HEK293 (cell line): ENCODE data around the gene GUCA2B.

Source experiments
- CTCF ChIA-PET: fragments of 350-600 bp; formaldehyde crosslinking; extraction: SDS; loops from one replicate; lab custom pipeline; 2021; ENCODE audit warnings: antibody characterized with exemption; lab: Yijun Ruan, JAX
- POLR2A ChIA-PET: fragments of 300-600 bp; formaldehyde crosslinking; extraction: SDS; loops from one replicate; lab custom pipeline; 2020; ENCODE audit warnings: antibody characterized with exemption, inconsistent platforms; lab: Yijun Ruan, JAX
- H3K27ac ChIP-seq: fragments of 200-500 bp; sonication (Bioruptor generic); 2 replicates; pipeline ENCODE4 v1.5.1; 2014; ENCODE audit warnings: low read depth, low read length, control low read depth, inconsistent platforms; ENCODE audit errors: extremely low read depth
- H3K36me3 ChIP-seq, 2 experiments: fragments of 200-500 bp in 1 of 2; sonication (Bioruptor generic) in 1 of 2; 1 replicate in 1 of 2; 2 replicates in 1 of 2; pipeline ENCODE4 v1.5.1; 2014 to 2017; ENCODE audit warnings: inconsistent platforms in 2 of 2, low read length in 2 of 2; ENCODE audit not compliant: control insufficient read depth in 2 of 2, insufficient read depth in 1 of 2
- H3K4me1 ChIP-seq: fragments of 200-500 bp; sonication (Bioruptor generic); 2 replicates; pipeline ENCODE4 v1.5.1; 2014; ENCODE audit warnings: mild to moderate bottlenecking, low read length, inconsistent platforms; ENCODE audit not compliant: control insufficient read depth, insufficient read depth
- H3K4me3 ChIP-seq: 2 replicates; pipeline ENCODE4 v1.5.1; 2011; ENCODE audit warnings: low read depth, mild to moderate bottlenecking, control low read depth, low read length, moderate library complexity
- H3K9me3 ChIP-seq: fragments of 200-500 bp; sonication (Bioruptor generic); 2 replicates; pipeline ENCODE4 v1.5.1; 2014; ENCODE audit warnings: low read depth, low read length, inconsistent platforms; ENCODE audit not compliant: control insufficient read depth, insufficient read depth
- CTCF ChIP-seq: fragments of 450-650 bp; formaldehyde crosslinking; IDR thresholded peaks from 2 replicates; pipeline ENCODE4 v1.5.1; 2016; ENCODE audit warnings: missing biosample characterization, missing genetic modification characterization
- ELK4 ChIP-seq: IDR thresholded peaks from 2 replicates; pipeline ENCODE4 v1.6.1; 2011; ENCODE audit warnings: mild to moderate bottlenecking, low read depth, low read length, borderline replicate concordance
- SALL2 ChIP-seq: fragments of 450-650 bp; formaldehyde crosslinking; IDR thresholded peaks from 2 replicates; pipeline ENCODE4 v1.5.0; 2017; ENCODE audit warnings: missing biosample characterization, mild to moderate bottlenecking, missing genetic modification characterization, borderline replicate concordance
- WT1 ChIP-seq: fragments of 450-650 bp; formaldehyde crosslinking; IDR thresholded peaks from 2 replicates; pipeline ENCODE4 v1.5.1; 2016; ENCODE audit warnings: missing biosample characterization, missing genetic modification characterization
- ZFP69B ChIP-seq: fragments of 450-650 bp; formaldehyde crosslinking; IDR thresholded peaks from 2 replicates; pipeline ENCODE4 v1.5.1; 2016; ENCODE audit warnings: missing biosample characterization, missing genetic modification characterization
- ZNF114 ChIP-seq: fragments of 450-650 bp; formaldehyde crosslinking; IDR thresholded peaks from 2 replicates; pipeline ENCODE4 v1.5.0; 2017; ENCODE audit warnings: missing biosample characterization, missing genetic modification characterization
- ZNF140 ChIP-seq: fragments of 450-650 bp; formaldehyde crosslinking; IDR thresholded peaks from 2 replicates; pipeline ENCODE4 v1.5.1; 2016; ENCODE audit warnings: missing biosample characterization, missing genetic modification characterization
- ZNF155 ChIP-seq: fragments of 450-650 bp; formaldehyde crosslinking; IDR thresholded peaks from 2 replicates; pipeline ENCODE4 v1.5.1; 2016; ENCODE audit warnings: missing biosample characterization, missing genetic modification characterization
- ZNF175 ChIP-seq: fragments of 450-650 bp; formaldehyde crosslinking; IDR thresholded peaks from 2 replicates; pipeline ENCODE4 v1.5.1; 2016; ENCODE audit warnings: missing biosample characterization, missing genetic modification characterization
- ZNF23 ChIP-seq: fragments of 450-650 bp; formaldehyde crosslinking; IDR thresholded peaks from 2 replicates; pipeline ENCODE4 v1.5.1; 2016; ENCODE audit warnings: missing biosample characterization, missing genetic modification characterization, borderline replicate concordance
- ZNF248 ChIP-seq: fragments of 450-650 bp; formaldehyde crosslinking; IDR thresholded peaks from 2 replicates; pipeline ENCODE4 v1.5.1; 2017; ENCODE audit warnings: missing biosample characterization, missing genetic modification characterization
- ZNF311 ChIP-seq: fragments of 450-650 bp; formaldehyde crosslinking; IDR thresholded peaks from 2 replicates; pipeline ENCODE4 v1.5.1; 2017; ENCODE audit warnings: missing biosample characterization, missing genetic modification characterization, borderline replicate concordance
- ZNF398 ChIP-seq: fragments of 450-650 bp; formaldehyde crosslinking; IDR thresholded peaks from 2 replicates; pipeline ENCODE4 v1.5.1; 2017; ENCODE audit warnings: missing biosample characterization, missing genetic modification characterization
- ZNF514 ChIP-seq: fragments of 450-650 bp; formaldehyde crosslinking; IDR thresholded peaks from 2 replicates; pipeline ENCODE4 v1.5.1; 2016; ENCODE audit warnings: missing biosample characterization, missing genetic modification characterization
- ZNF610 ChIP-seq: fragments of 450-650 bp; formaldehyde crosslinking; IDR thresholded peaks from 2 replicates; pipeline ENCODE4 v1.5.1; 2016; ENCODE audit warnings: missing biosample characterization, missing genetic modification characterization, borderline replicate concordance
- ZNF791 ChIP-seq: fragments of 450-650 bp; formaldehyde crosslinking; IDR thresholded peaks from 2 replicates; pipeline ENCODE4 v1.5.1; 2016; ENCODE audit warnings: missing biosample characterization, missing genetic modification characterization
- ZNF792 ChIP-seq: fragments of 450-650 bp; formaldehyde crosslinking; IDR thresholded peaks from 2 replicates; pipeline ENCODE4 v1.5.1; 2016; ENCODE audit warnings: missing biosample characterization, missing genetic modification characterization
- TF ChIP-seq, protein P1 (sequence below): fragments of 450-650 bp; formaldehyde crosslinking; IDR thresholded peaks from 2 replicates; pipeline ENCODE4 v1.5.1; 2017; ENCODE audit warnings: missing biosample characterization, missing genetic modification characterization
- TF ChIP-seq, protein P2 (sequence below): fragments of 450-650 bp; formaldehyde crosslinking; IDR thresholded peaks from 2 replicates; pipeline ENCODE4 v1.5.1; 2016; ENCODE audit warnings: missing biosample characterization, missing genetic modification characterization
- TF ChIP-seq, protein P3 (sequence below): fragments of 450-650 bp; formaldehyde crosslinking; IDR thresholded peaks from 2 replicates; pipeline ENCODE4 v1.5.1; 2016; ENCODE audit warnings: missing biosample characterization, missing genetic modification characterization, borderline replicate concordance

The GUCA2B gene

DNA sequence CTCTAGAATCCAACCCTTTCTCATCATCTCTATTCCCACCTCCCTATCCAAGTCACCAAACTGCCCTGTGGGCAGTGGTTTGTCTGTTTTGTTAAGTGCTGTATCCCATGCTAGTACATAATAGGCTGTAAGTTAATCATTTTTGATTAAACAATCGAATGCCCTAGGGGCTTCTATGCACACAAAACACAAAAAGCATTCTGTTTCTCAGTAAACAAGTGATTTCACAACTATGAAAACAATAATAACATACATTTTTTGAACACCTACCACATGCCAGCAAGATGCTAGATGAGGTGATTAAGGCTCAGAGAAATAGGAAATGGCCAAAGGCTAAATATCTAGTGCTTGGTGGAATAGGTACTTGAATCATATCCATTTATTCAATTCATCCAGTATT is 5.0 kb upstream of the GUCA2B start (continued):
- TF ChIP-seq ZNF114 (no peak), ZNF514 (tag by site-specific recombination) (no peak), ZNF792 (no peak)

GRCh38 chr1:42150651-42151050 is 2.6 kb upstream of the GUCA2B start:
- Histone ChIP-seq H3K4me3 (no peak overlapping the region), H3K36me3 (no peaks in the 10 kb centered on the region), H3K9me3 (no peaks in the 10 kb centered on the region), H3K4me1 (no peaks in the 10 kb centered on the region), H3K27ac (no peak overlapping the region)
- CTCF ChIA-PET, result interaction anchor here (0.6 to 2.4 kb wide), 4 partner anchors 23 to 741 kb away, joined by 3 to 19 read pairs (median 4); no protein-coding TSS in a partner anchor
- TF ChIP-seq ZNF175 (no peak), ZNF398 (no peak), ZNF791 (tag by site-specific recombination) (no peak)
- POLR2A ChIA-PET, result no interaction called here

- CTCF ChIA-PET, result interaction anchor here (0.6 to 1.3 kb wide), 3 partner anchors 15 to 106 kb away, joined by 3 to 5 read pairs (median 3); no protein-coding TSS in a partner anchor
- no peak overlapping the region for H3K4me3 ChIP-seq
- no peak overlapping the region for H3K27ac ChIP-seq
- TF ChIP-seq, protein P1, sequence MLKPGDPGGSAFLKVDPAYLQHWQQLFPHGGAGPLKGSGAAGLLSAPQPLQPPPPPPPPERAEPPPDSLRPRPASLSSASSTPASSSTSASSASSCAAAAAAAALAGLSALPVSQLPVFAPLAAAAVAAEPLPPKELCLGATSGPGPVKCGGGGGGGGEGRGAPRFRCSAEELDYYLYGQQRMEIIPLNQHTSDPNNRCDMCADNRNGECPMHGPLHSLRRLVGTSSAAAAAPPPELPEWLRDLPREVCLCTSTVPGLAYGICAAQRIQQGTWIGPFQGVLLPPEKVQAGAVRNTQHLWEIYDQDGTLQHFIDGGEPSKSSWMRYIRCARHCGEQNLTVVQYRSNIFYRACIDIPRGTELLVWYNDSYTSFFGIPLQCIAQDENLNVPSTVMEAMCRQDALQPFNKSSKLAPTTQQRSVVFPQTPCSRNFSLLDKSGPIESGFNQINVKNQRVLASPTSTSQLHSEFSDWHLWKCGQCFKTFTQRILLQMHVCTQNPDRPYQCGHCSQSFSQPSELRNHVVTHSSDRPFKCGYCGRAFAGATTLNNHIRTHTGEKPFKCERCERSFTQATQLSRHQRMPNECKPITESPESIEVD, result no peak
- TF ChIP-seq ZNF155 (tag by site-specific recombination) (no peak), WT1 (tag by site-specific recombination) (no peak)
- TF ChIP-seq, all 188 proteins: peak for 0
- H3K4me1 ChIP-seq, result no peaks in the 10 kb centered on the region
- no peaks in the 10 kb centered on the region for H3K9me3 ChIP-seq
- H3K36me3 ChIP-seq, result no peaks in the 10 kb centered on the region
- POLR2A ChIA-PET, result no interaction called here
Observed at GRCh38 chr1:42152119-42152518, 1.1 kb upstream of the GUCA2B start.

DNA sequence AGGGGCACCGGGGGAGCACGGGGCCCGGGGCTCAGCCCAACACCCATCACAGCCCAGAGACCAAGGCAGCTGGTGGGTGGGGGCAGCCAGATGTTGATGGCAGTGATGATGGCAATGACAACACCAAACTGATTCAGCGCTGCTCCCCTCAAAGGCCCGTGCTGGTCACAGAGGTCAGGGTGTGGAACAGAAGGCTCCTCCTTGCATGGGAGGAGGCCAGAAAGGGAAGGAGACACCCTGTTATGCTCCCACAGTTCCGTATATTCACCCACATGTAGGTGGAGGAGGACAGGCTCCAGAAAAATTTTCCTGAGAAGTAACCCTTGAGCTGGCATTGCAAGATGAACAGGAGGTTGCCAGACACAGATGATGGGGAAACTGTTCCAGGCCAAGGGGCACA is 414 bp downstream of the GUCA2B start:
- ChIA-PET CTCF (interaction anchor here (0.9 kb wide), 1 partner anchor 20 kb away, joined by 5 read pairs; no protein-coding TSS in a partner anchor), POLR2A (interaction anchor here (1.0 kb wide), 1 partner anchor 12 kb away, joined by 3 read pairs; no protein-coding TSS in a partner anchor)
- H3K4me1 ChIP-seq, result no peaks in the 10 kb centered on the region
- no peak overlapping the region for H3K27ac ChIP-seq
- H3K9me3 ChIP-seq, result no peaks in the 10 kb centered on the region
- H3K4me3 ChIP-seq, result no peak overlapping the region
- H3K36me3 ChIP-seq, result no peaks in the 10 kb centered on the region
- TF ChIP-seq ZFP69B (tag by site-specific recombination) (no peak), ZNF311 (tag by site-specific recombination) (no peak), ZNF248 (no peak), ZNF23 (tag by site-specific recombination) (no peak), ZNF610 (no peak), ELK4 (no peak), ZNF140 (tag by site-specific recombination) (no peak), SALL2 (tag by site-specific recombination) (no peak), CTCF (tag by site-specific recombination) (no peak)
- TF ChIP-seq, protein P2, sequence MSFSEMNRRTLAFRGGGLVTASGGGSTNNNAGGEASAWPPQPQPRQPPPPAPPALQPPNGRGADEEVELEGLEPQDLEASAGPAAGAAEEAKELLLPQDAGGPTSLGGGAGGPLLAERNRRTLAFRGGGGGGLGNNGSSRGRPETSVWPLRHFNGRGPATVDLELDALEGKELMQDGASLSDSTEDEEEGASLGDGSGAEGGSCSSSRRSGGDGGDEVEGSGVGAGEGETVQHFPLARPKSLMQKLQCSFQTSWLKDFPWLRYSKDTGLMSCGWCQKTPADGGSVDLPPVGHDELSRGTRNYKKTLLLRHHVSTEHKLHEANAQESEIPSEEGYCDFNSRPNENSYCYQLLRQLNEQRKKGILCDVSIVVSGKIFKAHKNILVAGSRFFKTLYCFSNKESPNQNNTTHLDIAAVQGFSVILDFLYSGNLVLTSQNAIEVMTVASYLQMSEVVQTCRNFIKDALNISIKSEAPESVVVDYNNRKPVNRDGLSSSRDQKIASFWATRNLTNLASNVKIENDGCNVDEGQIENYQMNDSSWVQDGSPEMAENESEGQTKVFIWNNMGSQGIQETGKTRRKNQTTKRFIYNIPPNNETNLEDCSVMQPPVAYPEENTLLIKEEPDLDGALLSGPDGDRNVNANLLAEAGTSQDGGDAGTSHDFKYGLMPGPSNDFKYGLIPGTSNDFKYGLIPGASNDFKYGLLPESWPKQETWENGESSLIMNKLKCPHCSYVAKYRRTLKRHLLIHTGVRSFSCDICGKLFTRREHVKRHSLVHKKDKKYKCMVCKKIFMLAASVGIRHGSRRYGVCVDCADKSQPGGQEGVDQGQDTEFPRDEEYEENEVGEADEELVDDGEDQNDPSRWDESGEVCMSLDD, result no peak
- TF ChIP-seq, protein P3, sequence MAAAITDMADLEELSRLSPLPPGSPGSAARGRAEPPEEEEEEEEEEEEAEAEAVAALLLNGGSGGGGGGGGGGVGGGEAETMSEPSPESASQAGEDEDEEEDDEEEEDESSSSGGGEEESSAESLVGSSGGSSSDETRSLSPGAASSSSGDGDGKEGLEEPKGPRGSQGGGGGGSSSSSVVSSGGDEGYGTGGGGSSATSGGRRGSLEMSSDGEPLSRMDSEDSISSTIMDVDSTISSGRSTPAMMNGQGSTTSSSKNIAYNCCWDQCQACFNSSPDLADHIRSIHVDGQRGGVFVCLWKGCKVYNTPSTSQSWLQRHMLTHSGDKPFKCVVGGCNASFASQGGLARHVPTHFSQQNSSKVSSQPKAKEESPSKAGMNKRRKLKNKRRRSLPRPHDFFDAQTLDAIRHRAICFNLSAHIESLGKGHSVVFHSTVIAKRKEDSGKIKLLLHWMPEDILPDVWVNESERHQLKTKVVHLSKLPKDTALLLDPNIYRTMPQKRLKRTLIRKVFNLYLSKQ (tag by site-specific recombination), result no peak
